ENCODE measurements around the gene TTYH2. TPM values are rescaled to one million over a fixed set of nuclear protein-coding genes. Genes with fewer than 3 reads are reported as not detected.

TTYH2 gene
- total RNA-seq, 2 experiments from 2014 or later, result 10.9 to 11.2 TPM

- peak overlapping the region; percentile 78 for H3K27ac Mint-ChIP-seq
- peaks cover 9% of the 10 kb centered on the region for H3K36me3 Mint-ChIP-seq
- H3K4me3 Mint-ChIP-seq, result peak overlapping the region; percentile 85
- POLR2A ChIA-PET, result interaction anchor here (0.7 to 1.4 kb wide), 3 partner anchors 8 to 157 kb away, joined by 3 to 11 read pairs (median 3); partner anchors contain the start of gene RPL38
- ATAC-seq (ENCODE audit: low read depth) (no peak), DNase-seq (no peak)
- peaks cover 45% of the 10 kb centered on the region for H3K4me1 Mint-ChIP-seq
- H3K9me3 Mint-ChIP-seq, result no peaks in the 10 kb centered on the region
- no peaks in the 10 kb centered on the region for H3K27me3 Mint-ChIP-seq
Observed at GRCh38 chr17:74212209-74212912, 1.0 kb upstream of the TTYH2 start.

GRCh38 chr17:74213861-74214391 is 555 bp downstream of the TTYH2 start:
- POLR2A ChIA-PET, result interaction anchor here (1.4 to 1.8 kb wide), 2 partner anchors 10 to 14 kb away, joined by 7 to 11 read pairs; partner anchors contain the start of gene RPL38
- peak overlapping the region; percentile 85 for H3K4me3 Mint-ChIP-seq
- H3K36me3 Mint-ChIP-seq, result peaks cover 9% of the 10 kb centered on the region
- ATAC-seq (ENCODE audit: low read depth) (no peak), DNase-seq (no peak)
- H3K4me1 Mint-ChIP-seq, result peaks cover 36% of the 10 kb centered on the region
- H3K27ac Mint-ChIP-seq, result peak overlapping the region; percentile 26
- H3K27me3 Mint-ChIP-seq, result no peaks in the 10 kb centered on the region
- no peaks in the 10 kb centered on the region for H3K9me3 Mint-ChIP-seq

GRCh38 chr17:74214484-74215341 is 1.3 kb downstream of the TTYH2 start:
- no peaks in the 10 kb centered on the region for H3K27me3 Mint-ChIP-seq
- ATAC-seq (ENCODE audit: low read depth) (no peak), DNase-seq (no peak)
- no peaks in the 10 kb centered on the region for H3K9me3 Mint-ChIP-seq
- H3K4me3 Mint-ChIP-seq, result peak overlapping the region; percentile 85
- peaks cover 7% of the 10 kb centered on the region for H3K36me3 Mint-ChIP-seq
- H3K27ac Mint-ChIP-seq, result peak overlapping the region; percentile 26
- POLR2A ChIA-PET, result interaction anchor here (1.8 kb wide), 1 partner anchor 15 kb away, joined by 7 read pairs; no protein-coding TSS in a partner anchor
- H3K4me1 Mint-ChIP-seq, result peaks cover 31% of the 10 kb centered on the region

- H3K4me3 Mint-ChIP-seq, result no peak overlapping the region
- no peak overlapping the region for H3K27ac Mint-ChIP-seq
- POLR2A ChIA-PET, result no interaction called here
- ATAC-seq (ENCODE audit: low read depth) (no peak), DNase-seq (no peak)
- peaks cover 25% of the 10 kb centered on the region for H3K4me1 Mint-ChIP-seq
- peaks cover 3% of the 10 kb centered on the region for H3K36me3 Mint-ChIP-seq
- no peaks in the 10 kb centered on the region for H3K9me3 Mint-ChIP-seq
- H3K27me3 Mint-ChIP-seq, result no peaks in the 10 kb centered on the region
Observed at GRCh38 chr17:74215342-74215727, 2.0 kb downstream of the TTYH2 start.

- H3K27me3 Mint-ChIP-seq, result no peaks in the 10 kb centered on the region
- POLR2A ChIA-PET, result no interaction called here
- H3K36me3 Mint-ChIP-seq, result no peaks in the 10 kb centered on the region
- DNase-seq, result no peak
- no peak overlapping the region for H3K27ac Mint-ChIP-seq
- no peaks in the 10 kb centered on the region for H3K9me3 Mint-ChIP-seq
- ATAC-seq (ENCODE audit: low read depth), result no peak
- H3K4me1 Mint-ChIP-seq, result peaks cover 23% of the 10 kb centered on the region
- no peak overlapping the region for H3K4me3 Mint-ChIP-seq
Observed at GRCh38 chr17:74216505-74216904, 3.1 kb downstream of the TTYH2 start.

GRCh38 chr17:74217037-74217730 is 3.8 kb downstream of the TTYH2 start:
- peaks cover 18% of the 10 kb centered on the region for H3K4me1 Mint-ChIP-seq
- H3K4me3 Mint-ChIP-seq, result no peak overlapping the region
- H3K27ac Mint-ChIP-seq, result no peak overlapping the region
- H3K36me3 Mint-ChIP-seq, result no peaks in the 10 kb centered on the region
- no peaks in the 10 kb centered on the region for H3K27me3 Mint-ChIP-seq
- DNase-seq, result no peak
- POLR2A ChIA-PET, result interaction anchor here (0.6 kb wide), 1 partner anchor 1317 kb away, joined by 3 read pairs; no protein-coding TSS in a partner anchor
- no peaks in the 10 kb centered on the region for H3K9me3 Mint-ChIP-seq
- no peak for ATAC-seq (ENCODE audit: low read depth)

GRCh38 chr17:74217888-74218287 is 4.5 kb downstream of the TTYH2 start:
- DNase-seq (no peak), ATAC-seq (ENCODE audit: low read depth) (no peak)
- POLR2A ChIA-PET, result interaction anchor here (0.6 kb wide), 1 partner anchor 1318 kb away, joined by 3 read pairs; no protein-coding TSS in a partner anchor
- H3K36me3 Mint-ChIP-seq, result no peaks in the 10 kb centered on the region
- peaks cover 14% of the 10 kb centered on the region for H3K4me1 Mint-ChIP-seq
- H3K27me3 Mint-ChIP-seq, result no peaks in the 10 kb centered on the region
- H3K9me3 Mint-ChIP-seq, result no peaks in the 10 kb centered on the region
- no peak overlapping the region for H3K27ac Mint-ChIP-seq
- no peak overlapping the region for H3K4me3 Mint-ChIP-seq

GRCh38 chr17:74218436-74218835 is 5.1 kb downstream of the TTYH2 start:
- Mint-ChIP-seq H3K36me3 (no peaks in the 10 kb centered on the region), H3K9me3 (no peaks in the 10 kb centered on the region), H3K4me1 (peaks cover 11% of the 10 kb centered on the region), H3K4me3 (no peak overlapping the region), H3K27ac (no peak overlapping the region), H3K27me3 (no peaks in the 10 kb centered on the region)
- DNase-seq (no peak), ATAC-seq (ENCODE audit: low read depth) (no peak)
- POLR2A ChIA-PET, result no interaction called here

GRCh38 chr17:74219576-74220133 is 6.3 kb downstream of the TTYH2 start:
- no peaks in the 10 kb centered on the region for H3K36me3 Mint-ChIP-seq
- H3K4me3 Mint-ChIP-seq, result no peak overlapping the region
- POLR2A ChIA-PET, result no interaction called here
- no peaks in the 10 kb centered on the region for H3K27me3 Mint-ChIP-seq
- DNase-seq, result no peak
- no peaks in the 10 kb centered on the region for H3K9me3 Mint-ChIP-seq
- H3K27ac Mint-ChIP-seq, result no peak overlapping the region
- no peak for ATAC-seq (ENCODE audit: low read depth)
- peaks cover 7% of the 10 kb centered on the region for H3K4me1 Mint-ChIP-seq

- Mint-ChIP-seq H3K9me3 (no peaks in the 10 kb centered on the region), H3K36me3 (no peaks in the 10 kb centered on the region), H3K27ac (no peak overlapping the region), H3K4me3 (no peak overlapping the region), H3K4me1 (peaks cover 7% of the 10 kb centered on the region), H3K27me3 (no peaks in the 10 kb centered on the region)
- POLR2A ChIA-PET, result no interaction called here
- no peak for ATAC-seq (ENCODE audit: low read depth)
- no peak for DNase-seq
Observed at GRCh38 chr17:74220219-74220618, 6.8 kb downstream of the TTYH2 start.

- peaks cover 2% of the 10 kb centered on the region for H3K4me1 Mint-ChIP-seq
- ATAC-seq (ENCODE audit: low read depth) (no peak), DNase-seq (no peak)
- no peak overlapping the region for H3K27ac Mint-ChIP-seq
- H3K36me3 Mint-ChIP-seq, result no peaks in the 10 kb centered on the region
- H3K4me3 Mint-ChIP-seq, result no peak overlapping the region
- no peaks in the 10 kb centered on the region for H3K27me3 Mint-ChIP-seq
- POLR2A ChIA-PET, result no interaction called here
- H3K9me3 Mint-ChIP-seq, result no peaks in the 10 kb centered on the region
Observed at GRCh38 chr17:74220946-74221818, 7.8 kb downstream of the TTYH2 start.

GRCh38 chr17:74222399-74222798 is 9.0 kb downstream of the TTYH2 start:
- Mint-ChIP-seq H3K36me3 (no peaks in the 10 kb centered on the region), H3K4me1 (no peaks in the 10 kb centered on the region), H3K27ac (no peak overlapping the region), H3K9me3 (no peaks in the 10 kb centered on the region), H3K4me3 (no peak overlapping the region), H3K27me3 (no peaks in the 10 kb centered on the region)
- POLR2A ChIA-PET, result no interaction called here
- no peak for DNase-seq
- ATAC-seq (ENCODE audit: low read depth), result no peak

Data from activated naive CD8-positive, alpha-beta T cell treated with anti-CD3 and anti-CD28 coated beads, Interleukin-2, amount 10 ng/mL, durations not matched to agents 7 days and 5 days (primary cell).